ENCODE results near the gene CBX7.

Gene CBX7

DNA sequence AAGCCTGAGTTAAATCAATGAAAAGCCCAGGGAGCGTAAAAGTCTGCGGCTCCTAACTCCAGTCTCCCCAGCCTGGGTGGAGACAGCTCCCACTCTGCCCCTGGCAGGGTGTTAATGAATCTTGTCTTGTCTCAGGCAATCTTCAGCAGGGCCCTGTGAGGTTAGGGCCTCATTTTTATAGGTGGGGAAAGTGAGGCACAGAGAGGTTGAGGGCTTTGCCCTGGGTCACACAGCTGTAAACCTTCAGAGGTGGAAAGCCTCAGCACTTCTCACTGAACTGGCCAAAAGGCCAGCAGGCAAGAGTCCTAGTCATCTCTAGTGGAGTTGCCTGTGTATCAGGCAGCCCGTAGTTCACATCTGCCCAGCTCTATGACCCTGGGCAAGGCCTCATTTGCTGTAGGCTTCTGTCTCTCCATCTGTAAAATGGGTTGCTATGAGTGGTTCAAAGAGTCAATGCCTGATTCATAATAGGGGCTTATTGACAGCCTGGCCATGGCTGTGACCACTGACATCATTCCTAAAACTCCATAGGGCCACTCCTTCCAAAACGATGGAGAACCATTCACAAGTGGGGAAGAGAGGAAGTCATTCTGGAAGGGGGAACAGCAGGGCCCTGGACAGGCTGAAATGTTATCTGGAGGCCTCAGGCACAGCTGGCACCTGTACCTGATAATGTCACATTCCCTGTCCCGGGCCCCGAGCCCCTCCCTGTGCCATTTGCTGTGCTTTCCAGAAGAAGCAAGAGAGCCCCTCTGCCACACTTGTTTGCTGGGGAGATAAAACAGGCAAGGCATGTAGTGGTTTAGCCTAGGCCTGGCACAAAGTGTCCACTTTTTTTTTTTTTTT is 6.0 kb downstream of the CBX7 start:
- DNase-seq = no peak

DNA sequence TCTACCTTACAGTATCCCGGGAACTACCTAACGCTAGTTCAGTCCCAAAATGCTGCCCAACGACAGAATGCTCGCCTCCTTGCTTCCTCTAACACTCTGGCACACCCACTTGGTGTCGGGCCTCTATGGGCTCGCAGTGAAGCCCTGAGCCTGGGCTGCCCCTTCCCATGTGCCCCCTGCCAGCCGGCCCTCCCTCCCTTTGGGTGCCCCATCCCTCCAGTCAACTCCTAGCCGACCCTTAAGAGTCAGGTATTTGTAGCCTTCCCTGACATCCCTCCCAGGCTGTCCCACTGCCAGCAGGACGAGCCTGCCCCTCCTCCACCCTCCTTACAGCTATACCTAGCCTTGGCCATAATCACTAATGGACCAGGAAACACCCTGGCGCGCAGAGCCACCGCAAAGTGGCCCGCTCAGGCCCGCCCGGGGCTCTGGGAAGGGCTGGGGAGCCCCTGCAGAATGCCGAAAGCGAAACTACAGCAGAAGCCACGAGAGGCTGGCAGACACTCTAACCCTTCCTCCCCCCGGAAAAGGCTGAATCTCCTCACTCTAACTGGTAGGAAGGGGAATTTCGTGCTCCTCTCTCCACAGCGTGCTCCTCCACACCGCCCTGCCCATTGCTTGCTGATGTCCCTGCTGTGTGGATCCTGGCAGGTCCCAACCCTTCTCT is 8.2 kb downstream of the CBX7 start:
- DNase-seq = no peak

- DNase-seq = no peak
Observed at GRCh38 chr22:39142088-39142680, 10.3 kb downstream of the CBX7 start.

GRCh38 chr22:39139933-39140332 is 12.5 kb downstream of the CBX7 start:
- no peak for DNase-seq

GRCh38 chr22:39138357-39138997 is 14.0 kb downstream of the CBX7 start:
- no peak for DNase-seq

GRCh38 chr22:39136317-39136716 is 16.2 kb downstream of the CBX7 start:
- no peak for DNase-seq

DNA sequence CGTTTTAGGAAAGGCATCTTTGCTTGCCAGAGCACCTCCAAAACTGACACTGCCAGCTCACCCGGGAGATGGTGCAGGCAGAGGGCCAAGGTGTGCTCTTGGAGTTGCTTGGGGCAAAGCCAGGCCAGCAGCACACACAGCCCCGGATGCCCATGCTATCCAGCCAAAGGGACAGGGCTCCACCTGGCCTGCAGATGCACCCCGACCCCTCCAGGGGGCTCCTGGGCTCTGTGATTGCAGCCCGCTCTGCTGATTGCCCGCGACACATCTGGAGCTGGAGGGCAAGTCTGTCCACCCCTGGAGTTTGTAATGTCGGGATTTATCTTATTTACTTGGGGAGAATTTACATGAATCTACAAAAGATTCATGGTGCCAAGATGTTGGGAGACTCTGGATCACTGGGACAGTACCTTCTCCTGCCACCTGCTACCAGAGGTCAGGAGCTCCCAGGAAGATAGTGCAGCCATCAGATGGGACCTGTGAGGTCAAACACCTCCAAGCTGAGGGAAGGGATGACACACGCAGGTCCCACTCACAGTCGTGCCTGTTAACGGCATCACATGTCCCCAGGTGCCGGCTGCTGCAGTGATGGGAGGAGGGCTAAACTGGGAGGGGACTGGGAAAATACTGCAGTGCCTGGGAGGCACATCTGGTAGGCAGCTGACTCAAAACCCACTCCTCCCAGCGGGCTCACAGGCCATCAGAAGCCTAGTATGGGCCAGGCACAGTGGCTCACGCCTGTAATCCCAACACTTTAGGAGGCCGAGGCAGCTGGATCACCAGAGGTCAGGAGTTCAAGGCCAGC is 17.2 kb downstream of the CBX7 start:
- no peak for DNase-seq

DNA sequence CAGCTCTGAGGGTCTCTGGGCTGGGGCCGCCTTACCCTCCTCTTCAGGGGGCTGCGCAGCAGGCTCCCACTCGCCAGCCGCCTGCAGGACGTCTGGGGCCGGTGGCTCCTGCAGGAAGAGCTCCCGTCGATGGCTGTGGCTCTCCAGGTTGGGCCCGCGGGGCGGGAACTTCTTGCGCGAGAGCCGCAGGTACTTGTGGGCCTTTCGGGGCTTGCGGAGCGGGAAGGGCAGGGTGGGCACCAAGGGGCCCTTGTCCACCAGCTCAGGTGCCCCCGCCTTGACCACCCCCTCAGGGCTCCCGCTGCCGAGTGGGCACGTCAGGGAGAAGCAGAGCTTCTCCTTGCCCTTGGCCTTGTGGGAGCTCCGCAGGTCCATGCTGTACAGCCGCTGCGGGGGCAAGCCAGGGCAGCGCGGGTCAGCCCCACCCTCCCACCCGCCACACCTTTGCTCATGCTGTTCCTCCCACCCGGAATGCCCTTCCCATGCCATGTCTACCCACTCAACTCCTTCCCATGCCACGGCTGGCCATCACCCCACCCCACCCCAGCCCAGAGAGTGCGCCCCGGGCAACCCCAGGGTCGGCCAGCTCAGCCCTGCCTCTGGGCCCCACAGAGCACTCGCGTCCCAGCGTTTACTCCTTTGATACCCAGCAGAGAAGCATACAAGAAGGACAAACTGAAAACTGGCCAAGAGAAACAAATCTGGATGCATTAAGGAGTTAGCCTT is 18.0 kb downstream of the CBX7 start:
- no peak for DNase-seq

DNA sequence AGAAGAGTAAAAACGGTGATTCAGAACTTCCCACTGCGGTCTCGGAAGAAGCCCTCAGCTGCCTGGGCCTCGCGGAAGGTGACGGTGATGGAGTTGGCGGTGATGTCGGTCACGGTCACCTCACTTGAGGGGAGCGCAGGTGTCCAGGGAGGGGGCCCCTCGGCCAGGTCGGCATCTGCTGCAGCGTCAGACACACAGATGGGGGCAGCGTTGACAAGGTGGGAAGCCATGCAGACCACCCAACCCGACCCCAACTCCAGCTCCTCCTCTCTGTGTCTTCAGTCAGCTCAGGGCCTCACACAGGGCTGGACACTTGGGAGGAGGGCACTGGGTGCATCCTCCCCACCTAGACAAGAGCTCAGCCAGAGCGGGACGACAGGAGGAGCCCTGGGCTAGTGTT is 18.6 kb downstream of the CBX7 start:
- no peak for DNase-seq

- no peak for DNase-seq
Observed at GRCh38 chr22:39132871-39133524, 19.5 kb downstream of the CBX7 start.

- DNase-seq = no peak
Observed at GRCh38 chr22:39132281-39132680, 20.2 kb downstream of the CBX7 start.

DNA sequence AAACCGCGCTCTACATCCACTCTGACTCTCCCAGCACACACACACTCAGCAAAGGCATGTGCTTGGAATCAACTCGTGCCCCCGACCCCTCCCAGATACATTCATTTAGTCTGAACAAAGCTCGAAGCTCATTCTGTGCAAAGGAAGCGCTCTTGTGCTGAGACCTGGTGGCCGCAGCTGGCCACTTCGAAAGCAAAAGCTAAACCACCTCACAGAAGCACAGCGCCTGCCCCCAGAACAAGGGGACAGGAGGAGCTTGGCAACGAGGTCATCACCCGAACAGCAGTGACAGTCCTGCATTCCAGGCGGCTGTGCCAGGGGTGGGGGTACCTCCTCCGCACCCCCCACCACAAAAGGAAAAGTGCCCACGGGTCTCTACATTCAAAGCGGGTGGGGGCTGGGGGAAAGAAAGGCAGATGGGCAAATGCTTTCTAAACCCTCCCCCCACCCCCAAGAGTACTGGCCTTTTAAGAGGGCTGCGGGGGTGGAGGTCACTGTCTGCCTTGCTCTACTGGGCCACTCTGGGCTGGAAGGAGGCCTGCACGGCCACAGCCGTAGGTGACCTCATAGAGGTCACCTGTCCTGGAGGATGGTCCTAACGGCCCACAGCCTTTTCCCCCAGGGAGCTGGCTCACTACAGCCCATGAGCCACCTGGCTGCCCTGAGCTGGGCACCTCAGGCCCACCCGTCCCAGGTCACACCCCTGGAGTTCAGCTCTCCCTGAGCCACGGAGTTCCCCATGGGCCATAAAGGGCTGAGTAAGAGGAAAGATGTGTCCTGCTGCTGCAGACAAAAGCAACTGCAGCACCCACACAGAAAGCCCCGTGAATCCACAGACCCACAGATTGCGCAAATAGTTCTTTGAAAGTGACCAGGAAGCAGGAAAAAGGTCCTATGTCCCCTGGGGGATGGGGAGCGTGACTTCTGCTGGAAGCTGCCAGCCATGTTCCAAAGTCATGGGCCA is 21.3 kb downstream of the CBX7 start:
- DNase-seq = no peak

DNA sequence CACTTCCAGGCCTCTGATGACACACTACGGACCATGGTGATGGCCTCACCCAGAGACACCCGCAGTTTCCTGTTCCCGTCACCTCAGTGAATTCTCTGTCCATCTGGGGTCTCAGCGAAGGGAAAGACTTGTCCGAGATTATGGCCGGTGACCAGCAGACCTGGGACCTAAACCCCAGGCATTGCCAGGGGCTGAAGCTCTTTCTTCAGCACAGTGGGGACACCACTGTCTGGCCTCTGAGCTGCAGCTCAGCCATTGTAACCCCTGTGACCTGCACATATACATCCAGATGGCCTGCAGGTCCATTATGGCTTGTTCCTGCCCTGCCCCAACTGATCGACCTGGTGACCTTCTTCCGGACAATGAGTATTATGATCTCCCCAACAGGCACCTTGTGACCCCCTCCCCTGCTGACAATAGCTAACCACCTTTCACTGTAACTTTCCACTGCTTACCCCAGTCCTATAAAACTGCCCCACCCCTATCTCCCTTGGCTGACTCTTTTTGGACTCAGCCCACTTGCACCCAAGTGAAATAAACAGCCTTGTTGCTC is 22.3 kb downstream of the CBX7 start:
- DNase-seq = no peak

- DNase-seq = no peak
Observed at GRCh38 chr22:39129746-39130145, 22.7 kb downstream of the CBX7 start.

- DNase-seq = no peak
Observed at GRCh38 chr22:39129081-39129480, 23.4 kb downstream of the CBX7 start.

DNA sequence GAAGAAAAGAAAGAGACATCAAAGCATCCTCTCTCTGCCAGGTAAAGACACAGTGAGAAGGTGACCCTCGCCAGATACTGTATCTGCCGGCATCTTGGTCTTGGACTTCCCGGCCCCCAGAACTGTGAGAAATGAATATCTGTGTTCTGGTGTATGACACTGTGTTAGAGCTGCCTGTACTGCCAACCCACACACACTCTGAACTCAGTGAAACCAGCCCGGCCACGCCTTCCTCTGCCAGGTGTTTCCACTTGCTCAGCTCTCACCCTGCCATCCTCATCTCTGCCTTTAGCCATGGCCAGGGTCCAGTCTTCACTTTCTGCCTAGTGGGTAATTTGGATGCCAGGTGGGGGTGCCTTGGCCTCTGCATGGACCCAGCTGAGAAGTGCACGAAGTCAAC is 24.0 kb downstream of the CBX7 start:
- DNase-seq = no peak

DNA sequence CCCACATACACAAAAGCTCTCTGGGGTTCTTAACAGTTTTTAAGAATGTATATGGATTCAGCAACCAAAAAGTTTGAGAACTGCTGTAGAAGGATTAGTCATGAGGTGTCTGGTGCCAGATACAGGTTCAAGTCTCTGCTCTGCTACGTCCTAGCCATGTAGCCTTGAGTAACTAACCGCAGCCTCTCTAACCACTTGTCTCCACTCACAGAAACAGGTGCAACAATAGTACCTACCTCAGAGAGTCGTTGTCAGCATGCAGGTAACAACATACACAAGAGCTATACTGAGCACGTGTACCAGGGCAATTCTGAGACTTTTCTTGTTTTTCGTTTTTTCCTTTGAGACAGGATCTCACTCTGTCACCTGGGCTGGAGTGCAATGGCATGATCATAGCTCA is 26.9 kb downstream of the CBX7 start:
- DNase-seq = no peak

DNA sequence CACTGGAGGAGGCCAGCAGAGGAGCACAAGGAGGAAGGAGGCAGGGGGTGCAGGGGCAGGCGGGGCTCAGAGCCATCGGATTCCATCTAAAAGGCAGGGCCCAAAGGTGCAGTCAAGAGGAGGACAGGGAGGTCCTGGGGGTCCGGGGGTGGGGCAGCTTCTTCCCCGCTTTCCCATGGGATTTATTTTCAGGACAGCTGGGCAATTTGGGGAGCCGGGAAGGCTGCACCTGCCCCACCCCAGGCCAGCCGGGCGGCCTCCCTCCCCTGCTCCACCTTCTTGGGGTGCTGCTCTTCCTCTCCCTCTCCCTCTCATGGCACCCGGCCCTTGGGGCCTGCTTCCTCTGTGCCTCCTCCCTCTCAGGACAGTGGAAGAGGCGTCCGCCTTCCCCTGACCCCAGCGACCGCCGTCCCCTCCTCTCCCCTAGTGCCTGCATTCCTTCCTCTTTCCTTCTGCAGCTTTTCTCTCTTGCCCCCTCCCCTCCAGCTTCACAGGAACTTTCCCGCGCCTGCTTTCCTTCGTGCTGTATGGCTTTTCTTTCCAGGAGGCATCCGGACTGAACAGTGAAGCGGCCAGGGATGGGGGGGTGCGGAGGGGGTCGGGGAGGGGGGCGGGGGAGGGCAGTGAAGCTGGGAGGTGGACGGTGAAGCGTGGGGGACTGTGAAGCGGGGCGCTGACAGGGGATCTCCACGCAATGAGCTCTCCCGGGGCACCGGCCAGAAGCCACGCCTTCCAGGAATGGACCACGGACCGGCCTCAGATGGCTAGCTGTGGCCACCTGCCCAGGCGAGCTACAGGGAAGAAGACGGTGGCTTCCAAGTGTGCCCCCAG is 28.5 kb downstream of the CBX7 start:
- no peak for DNase-seq

Measured in NCI-H2171 (cell line).